GM18873 (cell line): ENCODE measurements around the gene RMND5A.

Experiments
- ATAC-seq: cut with Tn5 transposase; IDR thresholded peaks from one replicate; pipeline ENCODE4 v1.9.1; 2021; ENCODE audit warnings: mild to moderate bottlenecking, moderate library complexity, moderate number of reproducible peaks; ENCODE audit not compliant: unreplicated experiment, low FRiP score

RMND5A gene

DNA sequence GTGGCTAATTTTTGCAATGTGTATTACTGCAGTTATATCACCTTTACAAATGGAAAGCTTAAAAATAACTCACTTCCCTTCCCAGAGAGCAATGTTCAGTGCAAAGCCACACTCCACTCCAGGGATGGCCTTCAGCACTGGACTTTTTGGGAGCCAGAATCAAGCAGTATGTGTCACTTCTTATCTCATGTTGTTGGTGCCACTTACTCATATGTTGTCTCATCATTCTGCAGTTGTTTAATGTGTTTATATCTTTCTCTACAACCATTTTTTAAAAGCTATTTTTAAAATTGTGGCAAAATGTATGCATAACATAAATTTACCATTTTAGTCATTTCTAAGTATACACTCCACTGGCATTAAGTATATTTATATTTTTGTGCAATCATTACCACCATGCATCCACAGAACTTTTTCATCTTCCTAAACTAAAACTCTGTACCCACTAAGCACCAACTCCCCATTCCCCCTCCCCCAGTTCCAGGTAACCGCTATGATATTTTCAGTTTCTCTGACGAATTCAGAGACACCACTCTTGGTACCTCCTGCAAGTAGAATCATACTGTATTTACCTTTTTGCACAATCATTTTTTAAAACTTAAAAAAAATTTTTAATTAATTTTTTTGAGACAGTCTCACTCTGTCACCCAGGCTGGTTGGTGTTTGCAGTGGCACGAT is 102.7 kb downstream of the RMND5A start:
- ATAC-seq, result no peak

DNA sequence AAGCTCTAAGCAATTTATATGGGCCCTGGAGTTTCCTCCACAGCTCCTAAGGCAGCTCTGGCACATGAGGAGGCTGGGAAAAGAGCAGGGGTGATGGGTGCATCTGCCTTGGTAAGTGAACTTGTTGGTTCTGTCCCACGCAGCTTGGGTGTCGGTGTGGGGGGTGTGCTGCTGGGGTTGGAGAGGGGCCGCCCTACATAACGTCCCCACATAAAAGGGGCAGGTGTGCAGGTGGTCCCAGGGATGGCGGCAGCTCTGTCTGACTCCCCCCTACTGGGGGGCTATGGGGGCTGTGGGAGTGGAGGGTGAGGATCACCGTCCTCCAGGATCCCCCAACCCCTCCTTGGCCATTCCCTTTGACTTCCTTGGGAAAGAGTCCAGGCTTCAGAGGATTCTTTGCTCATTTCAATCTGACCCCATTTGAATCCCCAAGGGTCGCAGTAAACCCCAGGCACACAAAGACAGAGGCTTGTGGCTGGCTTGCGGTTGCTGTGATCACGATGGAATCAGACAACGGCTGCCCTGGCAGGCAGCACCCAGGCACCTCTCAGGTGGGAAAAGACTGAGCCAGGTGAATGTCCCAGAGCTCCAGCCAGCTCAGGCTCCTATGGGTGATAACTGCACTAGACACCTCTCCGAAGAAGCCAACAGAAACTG is 105.1 kb downstream of the RMND5A start:
- ATAC-seq, result no peak

DNA sequence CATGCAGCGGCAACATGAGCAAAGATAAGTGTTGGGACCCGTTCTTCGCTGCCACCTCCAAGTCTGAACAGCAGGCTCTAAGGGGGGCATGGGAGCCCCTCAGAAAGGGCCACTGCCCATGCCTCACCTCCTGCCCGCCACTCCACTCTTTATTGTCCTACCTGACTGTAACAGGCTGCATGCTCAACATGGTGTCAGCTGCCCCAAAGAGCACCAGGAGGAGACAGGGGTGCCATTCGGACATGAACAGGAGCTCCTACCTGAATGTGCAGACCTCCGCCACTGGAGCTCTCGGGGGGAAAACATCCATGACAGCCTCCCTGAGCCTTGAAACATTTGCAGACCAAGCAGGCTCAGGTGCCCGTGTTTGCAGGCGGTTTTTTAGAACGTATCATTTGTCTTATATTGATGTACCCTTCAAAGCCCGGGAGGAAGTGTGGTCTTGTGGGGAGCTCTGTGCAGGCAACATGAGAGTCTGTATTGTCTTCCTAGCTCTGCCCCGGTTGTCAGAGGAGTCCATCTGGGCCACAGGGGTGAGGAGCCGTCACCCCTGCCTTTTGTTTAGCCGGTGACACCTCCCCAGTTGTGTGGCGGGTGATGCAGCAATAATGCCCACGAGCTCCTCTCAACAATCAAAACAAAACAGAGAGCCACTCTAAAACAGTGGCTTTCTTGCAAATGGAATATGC is 105.7 kb downstream of the RMND5A start:
- ATAC-seq, result no peak

DNA sequence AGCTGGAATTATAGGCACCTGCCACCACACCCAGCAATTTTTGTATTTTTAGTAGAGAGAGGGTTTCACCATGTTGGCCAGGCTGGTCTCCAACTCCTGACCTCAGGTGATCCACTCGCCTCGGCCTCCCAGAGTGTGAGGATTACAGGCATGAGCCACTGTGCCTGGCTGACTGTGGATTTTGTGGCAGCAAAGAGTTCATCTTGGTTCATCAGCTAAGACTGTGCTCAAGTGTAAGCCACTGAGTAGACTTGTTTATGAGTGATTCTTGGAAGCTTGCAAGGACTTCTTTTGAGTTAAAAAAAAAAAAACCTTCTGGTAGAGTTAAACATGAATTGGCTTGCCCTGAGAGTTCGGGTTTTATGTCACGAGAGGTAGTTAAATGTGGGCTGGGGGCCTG is 106.9 kb downstream of the RMND5A start:
- no peak for ATAC-seq
